AG08395 (cell line): ENCODE results near the gene NEK10.

Source experiments
- DNase-seq: peaks from one replicate; pipeline ENCODE4 v3.0.0; 2012; ENCODE audit warnings: mixed read lengths, low spot score

NEK10 gene

DNA sequence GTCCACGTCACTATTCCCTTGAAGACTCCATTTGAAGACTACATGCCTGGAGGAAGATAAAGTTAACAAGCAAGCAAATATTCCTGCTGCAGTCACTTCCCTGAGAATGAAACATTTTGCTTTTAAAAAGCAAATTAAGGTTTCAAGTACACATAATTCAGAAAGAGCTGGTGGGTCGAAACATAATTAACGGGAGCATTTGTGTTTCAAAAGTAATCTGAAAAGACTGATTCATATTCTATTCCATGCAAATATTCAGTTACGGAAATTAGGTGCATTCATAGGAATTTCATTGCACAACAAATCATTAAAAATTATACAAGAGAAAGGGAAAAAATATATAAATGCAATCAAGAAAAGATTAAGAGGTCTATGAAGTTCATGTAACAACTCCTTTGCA, 260.9 kb downstream of the NEK10 start:
- no peak for DNase-seq

DNA sequence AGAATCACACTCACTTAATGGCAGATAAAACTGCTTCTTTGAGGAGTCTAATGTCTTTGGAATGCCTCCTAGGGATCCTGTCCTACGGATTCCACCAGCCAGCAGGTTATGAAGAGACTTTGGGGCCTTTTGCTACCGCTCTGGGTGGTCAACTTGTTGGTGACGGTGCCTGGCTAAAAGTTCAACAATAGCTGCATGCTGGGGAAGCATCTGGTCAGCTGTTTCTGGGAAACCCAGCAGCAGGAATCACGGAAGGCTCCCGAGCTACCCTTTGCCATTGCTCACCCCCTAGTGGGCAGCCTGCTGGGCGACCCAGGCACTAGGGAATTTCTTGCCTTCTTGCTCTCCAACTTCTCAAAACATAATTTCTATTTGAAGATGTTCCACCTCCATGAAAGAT, 263.3 kb downstream of the NEK10 start:
- DNase-seq: no peak

DNA sequence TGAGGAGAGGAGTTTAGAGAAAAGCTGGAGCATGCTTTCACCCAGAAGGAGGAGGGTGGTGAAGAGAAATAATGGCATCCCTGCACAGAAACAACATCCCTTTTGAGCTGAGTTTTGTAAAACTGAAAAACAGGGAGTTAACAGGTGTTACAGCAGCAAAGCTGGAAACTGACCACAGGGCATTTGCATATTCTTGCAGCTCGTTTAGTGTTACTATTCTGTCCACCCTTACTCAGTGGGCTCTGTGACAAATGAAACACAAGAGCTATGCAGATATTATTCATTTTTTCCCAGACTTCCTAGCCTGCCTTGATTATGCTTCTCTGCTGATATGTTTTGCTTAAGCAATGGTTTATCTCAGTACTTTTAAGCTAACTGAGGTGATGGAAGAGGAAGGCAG, 272.0 kb downstream of the NEK10 start:
- no peak for DNase-seq

DNA sequence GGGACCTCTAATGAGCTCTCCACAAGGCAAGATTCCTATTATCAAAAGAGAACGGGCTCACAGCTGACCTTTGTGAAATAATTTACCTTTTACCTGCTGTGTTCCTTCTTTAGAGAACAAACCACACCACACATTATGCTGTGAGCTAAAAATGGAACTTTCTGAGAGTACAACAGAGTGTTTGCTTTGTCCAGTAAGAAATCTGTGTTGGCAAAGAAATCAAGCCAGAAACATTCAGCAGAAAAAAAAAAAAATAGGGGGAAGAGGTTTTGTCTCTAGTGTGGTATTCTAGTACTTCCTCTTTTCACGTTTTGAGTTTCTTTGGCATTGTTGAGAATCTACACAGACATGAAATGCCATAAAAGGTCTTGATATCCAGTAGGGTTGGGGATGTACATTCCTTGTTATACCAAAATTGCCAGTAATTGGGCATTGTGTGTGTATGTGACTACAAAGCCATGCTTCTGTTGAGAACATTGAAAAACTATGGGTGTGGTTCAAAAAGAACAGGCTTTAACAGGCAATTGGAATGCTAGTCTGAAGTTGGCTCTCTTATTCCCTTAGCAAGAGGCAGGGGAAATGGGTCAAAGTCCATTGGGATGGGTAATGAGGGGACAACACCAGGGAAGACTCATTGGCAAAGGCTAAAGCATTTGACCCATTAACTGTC, 273.5 kb downstream of the NEK10 start:
- no peak for DNase-seq

DNA sequence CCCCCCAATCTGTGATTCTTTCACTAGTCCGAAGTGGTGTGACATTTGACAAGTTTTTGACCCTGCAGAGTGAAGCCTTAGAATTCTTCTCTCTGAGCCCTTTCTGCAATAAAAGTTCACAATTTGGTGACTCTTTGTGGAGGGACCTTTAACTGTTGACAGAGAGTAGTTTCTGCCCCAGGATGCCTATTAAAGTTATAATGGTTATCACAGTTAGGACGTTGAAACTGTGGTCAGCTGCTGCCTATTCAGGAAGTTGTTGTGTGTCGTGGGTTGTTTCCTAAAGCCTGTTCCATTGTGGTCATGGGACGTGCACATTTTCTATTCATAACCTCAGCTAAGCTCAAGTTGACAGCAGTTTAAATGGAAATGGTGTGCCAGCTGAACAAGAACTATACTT, 274.5 kb downstream of the NEK10 start:
- DNase-seq: no peak

DNA sequence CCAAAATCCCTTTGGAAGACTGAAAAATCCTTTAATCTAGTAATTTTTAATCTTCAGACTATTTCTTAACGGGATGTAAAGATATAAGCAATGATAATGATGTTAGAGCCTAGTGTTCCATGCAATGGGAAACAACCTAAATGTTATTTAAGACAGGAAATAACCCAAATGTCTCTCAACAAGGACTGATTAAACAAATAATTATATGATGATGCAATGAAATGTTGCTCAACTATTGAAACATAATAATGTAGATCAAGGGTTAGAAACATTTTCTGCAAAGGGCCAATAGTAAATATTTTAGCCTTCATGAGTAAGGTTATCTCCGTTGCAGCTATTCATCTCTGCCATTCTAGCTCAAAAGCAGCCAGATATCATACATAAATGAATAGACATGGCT, 275.4 kb downstream of the NEK10 start:
- no peak for DNase-seq

DNA sequence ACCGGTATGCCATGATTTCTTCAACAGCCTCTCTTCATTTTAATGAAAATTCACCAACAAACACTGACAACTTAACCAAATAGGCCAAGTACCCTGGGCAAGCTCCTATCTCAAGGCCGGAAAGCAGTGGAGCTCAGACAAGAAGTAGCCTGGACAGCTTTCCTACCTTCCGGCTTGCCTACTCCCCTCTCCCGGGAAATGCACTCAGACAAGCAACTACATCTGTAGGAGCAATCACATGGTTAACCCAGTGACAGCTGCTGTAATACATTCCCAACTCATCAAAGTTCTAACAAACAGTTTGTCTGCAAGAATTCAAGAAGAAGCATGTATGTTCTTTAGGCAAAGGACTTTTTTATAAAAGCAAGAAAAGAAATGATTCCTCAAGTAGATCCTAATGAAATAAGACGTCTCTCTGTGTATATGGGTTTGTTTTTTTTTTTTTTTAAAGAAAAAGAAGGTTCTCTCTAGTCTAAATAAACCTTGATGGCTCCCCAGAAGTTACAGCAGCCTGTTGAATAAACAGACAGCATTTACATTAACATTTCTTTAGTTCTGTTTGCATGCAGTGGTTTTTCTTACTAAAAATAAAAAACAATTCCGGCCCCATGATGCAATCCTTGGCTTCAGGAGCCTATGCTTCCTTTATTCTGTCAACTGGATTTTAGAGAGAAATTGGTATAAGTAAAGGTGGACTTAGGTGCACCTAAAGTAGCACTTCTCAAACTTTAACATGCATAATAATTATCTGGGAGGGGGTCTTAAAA, 278.7 kb downstream of the NEK10 start:
- no peak for DNase-seq

DNA sequence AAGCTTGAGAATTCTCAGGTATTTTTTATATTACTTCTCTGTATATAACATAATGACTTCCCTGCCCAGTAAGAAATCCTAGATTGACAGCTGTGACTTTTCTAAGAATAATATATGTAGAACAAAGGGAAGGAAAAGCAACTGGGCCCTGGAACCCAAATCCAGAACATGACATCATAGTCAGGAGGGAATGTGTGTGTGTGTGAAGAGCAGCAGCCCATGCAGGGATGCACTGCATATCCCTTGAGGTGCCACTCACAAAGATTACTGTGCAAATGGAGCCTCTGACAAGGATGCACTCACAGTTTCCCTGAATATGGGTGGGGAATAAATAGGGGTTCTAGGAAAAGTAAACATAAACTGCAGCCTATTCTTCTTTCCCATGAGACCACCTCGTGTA, 279.5 kb downstream of the NEK10 start:
- no peak for DNase-seq

DNA sequence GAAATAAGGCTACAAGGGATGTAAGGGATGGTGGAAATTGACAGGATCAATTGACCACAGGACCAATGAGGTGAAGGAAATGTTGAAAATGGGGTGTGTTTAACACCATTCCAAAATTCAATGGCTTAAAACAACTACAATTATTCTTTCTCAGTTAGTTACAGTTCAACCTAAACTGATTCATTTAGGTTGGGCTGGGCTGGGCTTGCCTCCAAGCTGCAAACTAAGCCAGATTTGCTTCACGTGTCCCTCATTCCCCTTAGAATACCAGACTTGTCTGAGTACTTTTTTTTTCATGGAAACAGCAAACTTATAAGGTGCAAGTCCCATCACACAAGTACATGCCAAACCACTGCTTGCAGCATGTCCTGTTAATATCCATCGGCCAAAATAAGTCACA, 280.1 kb downstream of the NEK10 start:
- peak; percentile 28 for DNase-seq

DNA sequence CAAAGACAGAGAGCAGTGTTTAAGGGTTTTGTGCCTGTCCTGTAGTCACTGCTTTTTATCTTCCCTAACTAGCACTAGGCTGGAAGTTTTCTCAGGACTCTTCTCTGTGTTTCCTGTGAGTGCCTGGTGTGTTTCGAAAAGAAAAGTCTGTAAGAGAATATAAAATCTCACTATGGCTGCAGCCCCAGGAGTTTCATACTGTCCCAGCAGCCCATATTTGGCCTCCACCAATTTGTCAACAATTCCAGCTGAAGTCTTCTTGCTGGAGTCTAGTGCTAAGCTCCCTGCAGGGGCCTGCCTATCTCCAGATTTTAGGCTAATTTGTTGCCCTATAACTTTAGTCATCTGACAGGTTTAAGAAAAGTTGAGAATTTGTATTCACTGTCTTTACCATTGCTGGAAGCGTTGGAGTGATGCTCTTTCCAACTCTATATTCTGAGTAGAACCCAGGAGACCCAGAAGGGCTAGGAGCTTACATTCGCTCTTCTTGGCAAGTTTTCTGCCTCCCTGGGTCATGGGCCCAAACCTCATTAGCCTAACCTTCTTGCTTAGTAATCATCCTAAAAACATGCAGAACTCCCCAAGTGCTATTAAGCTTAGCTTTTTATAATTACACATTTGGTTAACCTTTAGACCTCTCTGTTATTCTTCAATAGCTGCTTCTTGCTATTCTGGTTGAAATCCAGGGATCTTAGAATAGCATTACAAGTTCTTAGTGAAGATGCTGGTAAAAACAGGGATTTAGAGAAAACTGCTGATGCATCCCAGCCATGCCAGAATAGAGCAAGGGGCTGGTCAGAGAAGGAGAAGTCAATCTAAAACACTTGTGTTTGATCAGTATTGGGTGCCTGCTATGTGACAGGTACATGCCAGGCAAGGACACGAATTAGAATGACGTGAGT, 283.1 kb downstream of the NEK10 start:
- DNase-seq: no peak

DNA sequence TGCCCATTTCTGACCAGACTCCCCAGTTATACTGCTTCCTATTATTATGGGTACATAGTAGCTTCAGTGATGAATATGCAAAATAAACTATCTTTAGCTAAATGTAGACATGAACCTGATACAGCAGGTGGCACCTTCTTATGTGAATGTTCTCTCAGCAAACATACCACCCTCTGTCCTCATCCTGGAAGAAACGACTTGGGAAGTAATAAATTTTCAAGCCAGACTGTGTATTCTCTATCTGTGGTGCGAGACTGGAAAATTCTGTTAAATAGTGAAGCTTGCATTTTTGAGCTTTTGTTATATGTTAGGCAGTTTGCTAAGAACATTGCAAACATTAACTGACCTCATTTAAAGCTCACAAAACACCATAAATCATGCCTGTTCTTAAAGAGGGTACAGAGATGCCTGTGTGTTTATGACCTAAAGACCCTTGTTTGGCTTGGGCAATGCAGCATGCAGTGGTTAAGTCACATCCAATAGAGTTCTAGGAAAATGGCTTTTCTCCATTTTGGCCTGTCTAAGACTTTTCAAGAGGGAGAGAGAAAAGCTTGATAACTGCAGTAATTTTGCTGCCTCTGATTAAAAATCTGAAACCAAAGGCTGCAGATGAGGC, 287.1 kb downstream of the NEK10 start:
- DNase-seq: no peak

DNA sequence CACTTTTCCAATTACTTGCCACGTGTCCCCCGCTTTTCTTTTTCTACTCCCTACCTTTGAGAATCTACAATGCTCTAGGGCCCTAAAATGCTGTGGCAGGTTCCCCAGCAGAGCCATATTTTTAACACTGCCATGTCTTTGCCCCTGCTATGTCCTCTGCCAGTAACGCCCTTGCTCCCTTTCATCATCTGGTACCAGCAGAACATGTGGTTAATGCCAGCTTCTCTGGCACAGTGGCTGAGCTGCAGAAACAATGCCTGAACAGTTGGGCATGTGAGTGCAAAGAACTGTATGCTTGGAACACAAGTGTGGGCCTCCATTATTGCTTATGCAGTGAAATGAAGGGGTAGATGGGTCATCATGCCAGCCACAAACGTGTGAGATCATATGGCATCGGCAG, 287.6 kb downstream of the NEK10 start:
- DNase-seq: no peak

DNA sequence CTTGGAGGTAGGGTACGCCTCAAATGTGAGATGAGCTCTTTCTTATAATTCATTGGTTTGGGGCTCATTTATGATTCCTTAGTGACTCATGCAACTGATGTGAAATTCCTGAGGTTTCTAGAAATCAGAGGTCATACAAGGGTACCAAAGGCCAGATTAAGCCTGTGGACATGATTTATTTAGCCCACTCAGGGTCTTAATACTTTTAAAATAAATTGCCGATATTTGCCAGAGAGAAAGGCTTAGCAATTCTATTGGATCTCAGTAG, 289.0 kb downstream of the NEK10 start:
- peak; percentile 50 for DNase-seq

DNA sequence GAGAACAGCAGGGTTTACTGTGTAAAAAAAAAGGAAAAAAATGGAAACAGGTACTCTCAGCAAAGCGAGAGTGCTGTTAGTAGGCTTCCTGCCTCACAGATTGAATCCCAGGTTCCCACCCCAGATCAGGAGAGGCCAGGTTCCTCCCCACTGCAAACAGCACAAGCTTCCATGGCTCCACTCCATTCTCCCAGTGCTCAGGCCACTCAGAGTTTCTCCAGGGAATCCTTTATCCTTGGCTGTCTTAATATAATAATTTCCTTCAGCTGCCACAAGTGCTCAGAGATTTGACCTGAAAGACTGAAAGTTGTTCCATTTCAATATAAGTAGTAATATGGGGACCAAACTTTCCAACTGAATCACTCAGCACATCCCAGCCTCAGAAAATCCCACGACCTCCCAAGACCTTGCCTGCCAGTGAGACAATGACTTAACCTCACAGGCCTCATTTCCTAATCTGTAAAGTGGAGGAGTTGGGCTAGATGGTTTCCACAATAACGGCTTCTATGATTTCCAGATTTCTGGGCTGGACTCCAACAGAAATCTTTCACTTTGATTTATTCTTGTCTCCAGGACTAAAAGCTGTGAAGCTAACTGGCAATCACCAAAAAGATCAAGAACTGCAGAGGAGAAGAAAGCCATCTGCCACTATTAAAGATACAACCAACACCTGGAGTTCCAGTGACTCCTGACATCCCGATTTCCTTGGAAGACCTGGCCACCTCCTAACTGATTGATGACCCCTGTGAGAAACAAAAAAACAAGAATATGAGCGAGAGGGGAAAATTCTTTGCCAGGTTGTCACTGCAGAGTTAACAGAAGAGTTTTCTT, 289.5 kb downstream of the NEK10 start:
- peak; percentile 25 for DNase-seq

DNA sequence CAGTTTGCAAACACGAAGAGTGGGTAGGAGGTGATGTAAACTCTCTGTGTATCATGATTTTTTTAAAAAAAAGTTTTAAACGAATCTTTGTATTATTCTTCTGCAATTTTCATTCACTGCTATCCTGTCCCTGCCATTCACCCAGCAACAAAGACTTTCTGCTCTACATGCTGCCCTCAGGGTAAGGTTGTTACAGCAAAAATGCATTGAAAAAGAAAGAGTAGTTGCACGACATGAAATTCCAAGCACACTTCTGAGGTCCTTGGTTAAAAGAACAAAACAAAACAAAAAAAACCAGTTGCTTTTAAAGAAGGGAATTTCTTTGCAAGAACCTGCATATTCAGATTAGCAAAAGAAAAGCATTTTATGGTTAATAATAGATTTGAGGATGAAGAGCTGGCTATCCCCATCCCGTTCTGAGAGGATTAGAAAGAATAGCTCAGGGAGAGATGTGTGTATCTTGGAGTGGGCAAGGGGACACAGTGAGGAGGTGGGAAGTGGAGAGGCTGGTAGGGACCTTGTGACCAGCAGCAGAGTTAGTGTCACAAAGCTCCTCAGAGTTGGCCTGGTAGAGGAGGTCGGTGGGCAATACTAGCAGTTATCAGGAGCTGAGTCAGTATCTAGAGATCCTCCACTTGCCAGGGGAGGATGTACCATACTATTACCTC, 290.8 kb downstream of the NEK10 start:
- no peak for DNase-seq

DNA sequence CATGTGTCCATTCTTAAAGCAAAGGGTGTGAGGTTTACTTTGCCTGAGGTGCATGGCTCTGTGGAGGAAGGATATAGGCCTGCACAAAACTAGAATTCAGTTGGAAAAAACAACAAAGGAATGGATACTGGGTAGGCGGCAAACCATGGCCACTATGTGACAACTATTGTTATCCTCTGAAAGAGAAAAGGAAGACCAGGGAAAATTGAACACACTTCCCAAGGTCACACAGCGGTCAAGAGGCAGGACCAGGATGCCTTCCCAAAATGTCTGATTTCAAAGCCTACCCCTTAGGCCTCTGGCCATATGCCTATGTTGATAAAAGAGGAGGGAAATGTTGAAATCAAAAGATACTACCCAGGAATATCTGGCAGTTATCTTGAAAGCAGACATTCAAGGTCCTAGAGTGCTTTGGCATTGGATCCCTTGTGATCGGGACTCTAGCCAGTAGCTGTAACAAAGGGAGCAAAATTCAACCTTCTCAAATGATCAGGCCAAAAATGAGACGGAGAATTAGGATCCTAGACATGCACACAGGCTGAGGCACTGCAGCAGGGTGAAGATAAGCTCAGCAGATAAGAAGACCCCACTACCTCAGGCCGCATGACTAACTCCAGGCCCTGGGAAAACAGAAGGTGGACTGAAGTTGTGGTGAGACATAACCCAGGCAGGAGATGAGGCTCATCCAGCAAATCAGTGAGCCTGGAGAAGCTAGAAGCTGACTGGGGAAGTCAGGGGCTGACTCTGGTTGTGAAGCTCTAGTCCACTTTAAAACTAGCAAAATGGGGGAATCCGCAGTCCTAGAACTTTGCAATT, 292.2 kb downstream of the NEK10 start:
- DNase-seq: no peak

DNA sequence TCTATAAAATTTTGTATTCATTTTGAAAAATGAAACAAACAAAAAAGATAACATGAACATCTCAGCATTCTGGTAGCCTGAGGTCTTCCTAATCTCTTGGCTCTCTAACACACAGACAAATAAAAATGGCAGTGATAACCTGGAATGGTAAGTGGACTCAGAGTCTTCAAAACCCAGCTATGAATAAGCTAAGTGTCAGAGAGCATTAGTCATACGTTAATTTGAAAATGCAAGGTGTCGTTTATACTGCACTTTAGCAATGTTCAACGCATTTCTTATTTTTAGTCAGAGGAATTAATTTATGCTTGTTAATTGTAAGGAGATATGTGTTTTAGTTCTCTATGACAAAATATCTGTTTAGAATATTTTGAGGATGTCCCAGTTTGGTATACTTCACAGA, 294.3 kb downstream of the NEK10 start:
- DNase-seq: no peak

DNA sequence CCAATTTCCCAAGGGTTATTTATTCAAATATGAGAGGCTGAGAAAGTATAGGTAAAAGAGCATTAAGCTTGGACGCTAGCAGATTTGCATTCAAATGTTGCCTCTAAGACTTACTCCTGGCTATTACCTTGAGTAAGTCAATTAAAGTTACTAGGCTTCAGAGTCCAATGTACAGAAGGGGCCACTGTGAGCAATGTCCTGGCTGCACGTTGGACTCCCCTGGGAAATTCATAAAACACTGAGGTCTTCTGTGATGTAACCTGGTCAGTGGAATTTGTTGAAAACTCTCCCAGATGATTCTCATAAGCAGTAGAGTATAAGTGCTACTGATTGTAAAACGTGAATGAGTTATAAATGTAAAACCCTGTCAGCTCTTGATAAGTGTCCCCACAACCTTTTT, 295.3 kb downstream of the NEK10 start:
- no peak for DNase-seq

DNA sequence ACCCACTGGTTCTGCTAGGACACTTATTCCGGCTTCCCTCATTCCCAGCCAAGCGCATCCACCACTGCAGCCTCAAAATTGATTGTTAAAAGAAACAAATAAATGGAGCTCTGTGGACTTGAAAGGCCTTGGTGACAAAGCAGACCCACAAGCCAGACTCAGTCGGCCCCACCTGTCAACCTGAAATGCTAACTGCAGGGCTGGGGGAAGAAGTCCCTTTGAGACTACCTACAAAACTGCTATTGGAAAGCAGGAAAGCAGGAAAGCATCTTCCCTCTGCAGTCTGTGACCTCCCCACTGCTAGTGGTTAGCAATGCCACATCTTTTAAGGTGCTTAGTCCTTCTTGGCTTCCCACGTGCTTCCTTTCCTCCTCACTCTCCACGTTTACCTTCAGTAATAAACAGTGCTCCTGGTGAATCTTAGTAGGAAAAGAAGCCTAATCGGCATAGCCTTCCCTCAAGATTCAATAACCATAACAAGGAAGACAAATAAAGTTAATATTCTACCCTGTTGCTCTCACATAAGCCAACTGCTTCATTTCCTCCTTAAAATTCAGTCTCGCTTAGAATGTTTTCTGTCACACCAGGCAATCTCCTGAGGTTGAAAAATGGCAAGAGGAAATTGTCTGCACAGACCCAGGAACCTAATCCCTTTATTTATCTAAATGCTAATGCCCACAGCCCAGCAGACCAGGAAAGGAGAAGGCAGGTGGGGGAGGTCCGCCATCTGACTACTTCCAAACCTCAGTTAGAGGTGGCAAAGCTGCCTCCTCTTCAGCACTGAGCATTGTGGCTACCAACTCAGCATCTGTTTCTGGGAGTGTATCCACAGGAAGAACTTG, 296.2 kb downstream of the NEK10 start:
- no peak for DNase-seq
